SIG-M5 (cell line): ENCODE results near the gene NEK11.

Experiments
- DNase-seq: peaks from one replicate; lab custom pipeline; 2025; lab: John Stamatoyannopoulos, UW

NEK11 gene

DNA sequence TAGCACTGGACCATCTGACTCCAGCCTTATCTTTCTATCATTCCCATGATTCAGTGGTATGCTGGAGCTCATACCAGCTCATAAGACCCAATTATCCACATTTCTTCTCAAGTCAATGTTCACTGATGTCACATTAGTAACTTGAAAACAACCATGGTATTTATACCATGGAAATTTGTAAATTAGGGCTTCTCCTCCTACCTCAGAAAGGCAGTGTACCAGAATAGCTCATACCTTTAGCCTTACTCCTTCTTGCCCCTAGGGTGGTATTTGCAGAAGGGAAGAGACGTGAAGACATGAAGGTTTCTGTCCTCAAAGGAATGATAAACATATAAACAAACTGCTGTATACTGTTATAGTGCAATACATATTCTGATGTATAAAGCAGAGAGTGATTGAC is 114.2 kb downstream of the NEK11 start:
- DNase-seq = no peak

GRCh38 chr3:131141770-131142169 is 115.1 kb downstream of the NEK11 start:
- DNase-seq = no peak

- DNase-seq = no peak
These were observed 115.9 kb downstream of the NEK11 start for GRCh38 chr3:131142580-131142979.

DNA sequence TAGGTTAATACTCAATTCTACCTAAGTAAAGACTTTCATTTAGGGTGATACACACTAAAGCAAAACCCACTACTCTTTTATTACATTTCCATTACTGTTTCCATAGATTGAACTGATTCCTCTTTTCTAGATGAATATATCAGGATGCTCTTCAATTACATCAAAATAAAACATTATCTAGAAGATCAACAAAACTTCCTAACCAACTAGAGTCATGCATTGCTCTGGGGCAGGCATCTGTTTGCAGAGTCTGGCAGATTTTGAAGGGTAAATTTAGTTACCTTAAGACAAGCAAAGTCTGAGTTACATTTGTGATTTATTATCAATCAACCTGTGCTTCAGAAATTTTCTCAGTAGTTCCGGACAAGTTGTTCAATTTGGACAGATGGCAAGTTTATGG is 117.1 kb downstream of the NEK11 start:
- DNase-seq = no peak

GRCh38 chr3:131147534-131147933 is 120.9 kb downstream of the NEK11 start:
- DNase-seq = no peak

- DNase-seq = no peak
These were observed 131.8 kb downstream of the NEK11 start for GRCh38 chr3:131158434-131158833.

DNA sequence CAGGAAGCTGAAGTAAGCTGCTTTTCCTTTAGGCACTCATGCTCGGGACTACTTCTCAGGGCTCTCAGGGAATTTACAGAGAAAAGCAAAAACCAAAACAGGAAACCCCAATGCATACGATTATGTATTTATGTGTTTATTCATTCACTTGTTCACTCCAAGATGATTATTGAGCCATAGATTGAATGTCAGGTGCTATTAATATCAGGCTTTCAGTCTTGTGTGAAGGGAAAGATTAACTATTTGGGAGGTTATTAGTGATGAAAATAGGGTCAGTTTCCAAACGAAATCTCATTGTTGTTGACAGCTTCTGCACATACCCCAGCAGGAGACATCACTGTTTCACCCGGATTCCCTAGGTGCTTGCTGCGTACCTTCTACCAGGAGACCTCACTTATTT is 135.8 kb downstream of the NEK11 start:
- DNase-seq = no peak

- DNase-seq = no peak
These were observed 141.2 kb downstream of the NEK11 start for GRCh38 chr3:131167867-131168266.

- DNase-seq = no peak
These were observed 142.7 kb downstream of the NEK11 start for GRCh38 chr3:131169331-131169730.

- DNase-seq = no peak
These were observed 146.0 kb downstream of the NEK11 start for GRCh38 chr3:131172502-131173200.

DNA sequence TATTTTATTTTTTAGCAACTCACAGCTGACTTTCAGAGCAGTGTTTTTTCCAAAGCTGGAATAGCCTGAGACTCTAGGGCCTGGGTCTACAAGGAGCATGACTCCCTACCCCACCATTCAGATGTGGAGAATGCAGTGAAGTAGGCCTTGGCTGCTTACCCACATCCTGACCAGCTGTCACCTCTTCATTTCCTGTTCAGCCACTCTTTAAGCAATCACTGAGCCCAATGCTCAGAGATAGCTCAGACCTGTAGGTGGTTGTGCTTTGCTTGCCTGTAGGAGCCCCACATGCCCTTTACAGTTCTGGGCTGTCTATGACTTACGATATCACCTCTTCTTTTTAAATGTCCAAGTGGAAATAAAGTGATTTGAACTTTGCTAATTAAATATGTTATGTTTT is 148.1 kb downstream of the NEK11 start:
- DNase-seq = no peak

GRCh38 chr3:131178710-131179375 is 152.2 kb downstream of the NEK11 start:
- DNase-seq = no peak

DNA sequence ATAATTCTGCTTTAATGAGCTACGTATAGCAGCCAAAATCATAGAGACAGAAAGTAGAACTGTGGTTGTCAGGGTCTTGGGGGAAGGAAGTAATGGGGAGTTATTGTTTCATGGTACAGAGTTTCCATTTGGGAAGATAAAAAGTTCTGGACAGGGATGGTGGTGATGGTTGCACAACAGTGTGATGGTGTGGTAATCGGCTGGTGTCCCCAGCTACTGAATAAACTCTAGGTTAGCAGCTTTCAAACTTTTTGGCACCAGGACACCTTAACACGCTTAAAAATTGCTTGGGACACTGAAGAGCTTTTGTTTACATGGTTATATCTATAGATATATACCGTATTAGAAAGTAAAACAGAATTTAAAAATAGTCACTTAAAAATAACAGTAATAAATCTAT is 166.0 kb downstream of the NEK11 start:
- DNase-seq = no peak

DNA sequence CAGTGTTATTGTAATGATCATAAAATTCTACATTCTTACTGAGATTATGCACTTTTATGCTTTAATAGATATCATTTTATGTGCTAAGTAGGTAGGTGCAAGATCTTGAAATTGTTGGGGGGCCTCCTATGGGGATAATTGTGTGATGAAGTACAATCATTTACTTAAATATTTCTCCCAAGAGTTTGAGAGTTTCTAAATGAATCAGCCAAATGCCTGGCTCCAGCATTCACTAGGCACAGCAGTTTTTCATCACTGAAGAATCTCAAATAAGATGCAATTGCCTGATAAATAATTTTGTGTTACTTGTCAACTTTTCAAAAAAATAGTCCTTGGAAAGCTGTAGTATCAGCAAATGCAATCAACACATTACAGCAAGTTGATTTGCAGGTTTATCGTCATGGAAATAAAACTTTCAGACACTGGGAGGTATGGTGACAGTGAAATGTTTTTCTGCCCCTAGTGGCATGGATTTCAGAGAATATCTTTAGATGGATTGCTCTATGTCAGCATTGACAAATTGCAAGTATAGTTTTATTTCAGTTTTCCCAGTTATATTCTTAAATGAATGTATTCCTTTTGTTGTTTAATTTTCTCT is 167.1 kb downstream of the NEK11 start:
- DNase-seq = no peak

- DNase-seq = no peak
These were observed 168.1 kb downstream of the NEK11 start for GRCh38 chr3:131194816-131195215.

GRCh38 chr3:131200636-131201199 is 174.0 kb downstream of the NEK11 start:
- DNase-seq = no peak

- DNase-seq = no peak
These were observed 189.7 kb downstream of the NEK11 start for GRCh38 chr3:131216330-131216729.

DNA sequence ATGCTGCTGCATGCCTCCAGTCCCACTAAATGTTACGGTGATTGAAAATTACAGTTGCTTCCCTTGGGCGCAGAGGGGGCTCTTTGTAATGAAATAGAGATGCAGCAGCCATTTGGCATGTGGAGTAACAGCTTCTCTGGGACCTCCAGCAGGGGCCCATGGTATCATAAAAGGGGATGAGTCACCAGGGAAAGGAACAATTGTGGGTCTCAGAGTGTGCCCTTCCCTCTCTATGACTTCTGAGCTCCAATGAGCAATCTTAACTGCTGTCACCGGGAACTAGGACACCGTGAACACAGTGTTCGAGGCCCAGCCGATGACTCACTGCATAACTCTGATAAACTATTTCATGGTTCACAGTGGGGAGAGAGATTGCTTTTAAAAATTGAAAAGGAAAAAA is 190.1 kb downstream of the NEK11 start:
- DNase-seq = no peak

DNA sequence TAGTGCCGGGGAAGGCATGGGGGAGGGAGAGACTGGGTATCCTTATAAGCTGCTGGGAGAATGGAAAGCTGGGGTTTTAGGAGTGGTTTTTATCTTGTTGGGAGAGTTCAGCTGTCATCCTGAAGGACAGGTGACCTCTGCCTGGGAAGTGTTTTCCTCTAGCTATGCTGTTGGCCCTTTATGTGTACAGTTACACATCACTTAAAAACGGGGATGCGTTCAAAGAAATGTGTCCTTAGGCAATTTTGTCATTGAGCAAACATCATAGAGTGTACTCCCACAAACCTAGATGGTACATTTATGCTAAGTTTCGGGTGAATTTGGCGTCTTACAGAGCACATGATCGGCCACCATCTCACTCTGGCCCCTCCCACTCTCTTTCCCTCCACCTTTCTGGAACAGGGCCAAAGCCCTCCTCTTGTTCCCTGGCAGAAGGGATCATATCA is 190.6 kb downstream of the NEK11 start:
- DNase-seq = no peak

- no peak for DNase-seq
These were observed 191.5 kb downstream of the NEK11 start for GRCh38 chr3:131218196-131218595.

GRCh38 chr3:131221731-131222130 is 195.1 kb downstream of the NEK11 start:
- no peak for DNase-seq

GRCh38 chr3:131222599-131222998 is 195.9 kb downstream of the NEK11 start:
- DNase-seq = no peak
